HUES64 (cell line): ENCODE data around the gene MBNL3.
A peak's percentile ranks its signal among the peaks of the same experiment; 100 is the strongest.

Source experiments
- H3K27ac ChIP-seq: 2 replicates; pipeline ENCODE4 v1.7.0; 2013; ENCODE audit warnings: low read depth, low read length, inconsistent platforms
- H3K27me3 ChIP-seq: 2 replicates; pipeline ENCODE4 v1.6.1; 2013; ENCODE audit warnings: mild to moderate bottlenecking, low read length; ENCODE audit not compliant: insufficient read depth
- H3K36me3 ChIP-seq: 2 replicates; pipeline ENCODE4 v1.6.1; 2013; ENCODE audit warnings: mild to moderate bottlenecking, low read length; ENCODE audit not compliant: insufficient read depth
- H3K4me1 ChIP-seq: 2 replicates; pipeline ENCODE4 v1.6.1; 2013; ENCODE audit warnings: mild to moderate bottlenecking, low read length, moderate library complexity; ENCODE audit not compliant: insufficient read depth
- H3K4me3 ChIP-seq: 2 replicates; pipeline ENCODE4 v1.5.1; 2013; ENCODE audit warnings: mild to moderate bottlenecking, low read length, moderate library complexity
- H3K9ac ChIP-seq: 2 replicates; pipeline ENCODE4 v1.6.1; 2013; ENCODE audit warnings: mild to moderate bottlenecking, low read depth, low read length
- H3K9me3 ChIP-seq: 2 replicates; pipeline ENCODE4 v1.6.1; 2013; ENCODE audit warnings: low read depth, low read length; ENCODE audit not compliant: insufficient read depth
- WGBS: fragments of 150-250, 120-280 bp; methylation state at CpG from one replicate; pipeline ENCODE4 v1.1.7; 2013; ENCODE audit warnings: missing lambda C conversion rate; 5-methylcytosine and 5-hydroxymethylcytosine counted together

The MBNL3 gene

GRCh38 chrX:132497432-132497831, 8.6 kb upstream of the MBNL3 start:
- Histone ChIP-seq H3K9me3 (no peaks in the 10 kb centered on the region), H3K27me3 (no peaks in the 10 kb centered on the region; the same call in 1 of the 2 replicates), H3K4me1 (peaks cover 12% of the 10 kb centered on the region; the same call in 1 of the 2 replicates), H3K9ac (no peak overlapping the region), H3K4me3 (no peak overlapping the region), H3K36me3 (no peaks in the 10 kb centered on the region), H3K27ac (no peak overlapping the region)
- 76% methylated on average over 1 of the region's 2 CpGs for WGBS

GRCh38 chrX:132493095-132493494, 4.3 kb upstream of the MBNL3 start:
- Histone ChIP-seq H3K27ac (no peak overlapping the region), H3K27me3 (peaks cover 33% of the 10 kb centered on the region), H3K36me3 (no peaks in the 10 kb centered on the region), H3K9me3 (no peaks in the 10 kb centered on the region), H3K4me3 (no peak overlapping the region), H3K9ac (no peak overlapping the region), H3K4me1 (peaks cover 12% of the 10 kb centered on the region; the same call in 1 of the 2 replicates)
- 76% methylated on average over 1 of the region's 1 CpG for WGBS

GRCh38 chrX:132491191-132491590, 2.4 kb upstream of the MBNL3 start:
- no peak overlapping the region for H3K27ac ChIP-seq
- no peaks in the 10 kb centered on the region for H3K36me3 ChIP-seq
- no peaks in the 10 kb centered on the region for H3K9me3 ChIP-seq
- H3K4me1 ChIP-seq: 0 out of 2 replicates have a peak, but pooled peaks cover 3% of the 10 kb centered on the region
- peaks cover 45% of the 10 kb centered on the region for H3K27me3 ChIP-seq
- 100% methylated on average over 3 of the region's 3 CpGs for WGBS
- H3K4me3 ChIP-seq: no peak overlapping the region
- H3K9ac ChIP-seq: no peak overlapping the region

GRCh38 chrX:132489578-132490419, 961 bp upstream of the MBNL3 start:
- Histone ChIP-seq H3K9me3 (no peaks in the 10 kb centered on the region), H3K27me3 (peaks cover 45% of the 10 kb centered on the region), H3K9ac (peak overlapping the region; percentile 81), H3K4me3 (peak overlapping the region; percentile 66), H3K27ac (no peak overlapping the region), H3K36me3 (no peaks in the 10 kb centered on the region), H3K4me1 (0 out of 2 replicates have a peak, but pooled peaks cover 3% of the 10 kb centered on the region)
- WGBS: 1% methylated on average over 84 of the region's 86 CpGs

- peaks cover 12% of the 10 kb centered on the region; the same call in 1 of the 2 replicates for H3K4me1 ChIP-seq
- no peaks in the 10 kb centered on the region for H3K9me3 ChIP-seq
- no peak overlapping the region for H3K27ac ChIP-seq
- peaks cover 45% of the 10 kb centered on the region for H3K27me3 ChIP-seq
- H3K4me3 ChIP-seq: peak overlapping the region; percentile 66
- H3K9ac ChIP-seq: peak overlapping the region; percentile 81; the same call in 1 of the 2 replicates
- WGBS: 13% methylated on average over 6 of the region's 8 CpGs
- H3K36me3 ChIP-seq: no peaks in the 10 kb centered on the region
Measured at GRCh38 chrX:132488180-132488705, 595 bp downstream of the MBNL3 start.

GRCh38 chrX:132486599-132487178, 2.1 kb downstream of the MBNL3 start:
- Histone ChIP-seq H3K27ac (no peak overlapping the region), H3K9ac (no peak overlapping the region), H3K4me3 (no peak overlapping the region), H3K36me3 (no peaks in the 10 kb centered on the region), H3K9me3 (no peaks in the 10 kb centered on the region), H3K27me3 (peaks cover 41% of the 10 kb centered on the region), H3K4me1 (peaks cover 22% of the 10 kb centered on the region)
- WGBS: 100% methylated on average over 1 of the region's 2 CpGs

- WGBS: no CpG with 5 or more reads among the region's 2 CpGs
- H3K9ac ChIP-seq: no peak overlapping the region
- peaks cover 21% of the 10 kb centered on the region for H3K27me3 ChIP-seq
- no peak overlapping the region for H3K4me3 ChIP-seq
- no peaks in the 10 kb centered on the region for H3K36me3 ChIP-seq
- H3K4me1 ChIP-seq: peaks cover 39% of the 10 kb centered on the region
- H3K9me3 ChIP-seq: no peaks in the 10 kb centered on the region
- no peak overlapping the region for H3K27ac ChIP-seq
Measured at GRCh38 chrX:132483951-132484350, 4.9 kb downstream of the MBNL3 start.

- Histone ChIP-seq H3K4me1 (peaks cover 39% of the 10 kb centered on the region), H3K4me3 (no peak overlapping the region), H3K27me3 (peaks cover 16% of the 10 kb centered on the region), H3K9me3 (no peaks in the 10 kb centered on the region), H3K27ac (no peak overlapping the region), H3K36me3 (no peaks in the 10 kb centered on the region), H3K9ac (no peak overlapping the region)
- no CpG with 5 or more reads among the region's 2 CpGs for WGBS
Measured at GRCh38 chrX:132483488-132483887, 5.3 kb downstream of the MBNL3 start.

GRCh38 chrX:132482632-132483031, 6.2 kb downstream of the MBNL3 start:
- 58% methylated on average over 4 of the region's 4 CpGs for WGBS
- H3K27ac ChIP-seq: no peak overlapping the region
- peaks cover 7% of the 10 kb centered on the region for H3K27me3 ChIP-seq
- H3K4me1 ChIP-seq: peaks cover 39% of the 10 kb centered on the region
- no peaks in the 10 kb centered on the region for H3K9me3 ChIP-seq
- no peak overlapping the region for H3K4me3 ChIP-seq
- H3K36me3 ChIP-seq: no peaks in the 10 kb centered on the region
- no peak overlapping the region for H3K9ac ChIP-seq

- no peaks in the 10 kb centered on the region for H3K27me3 ChIP-seq
- 92% methylated on average over 1 of the region's 1 CpG for WGBS
- H3K4me1 ChIP-seq: peaks cover 44% of the 10 kb centered on the region
- no peak overlapping the region for H3K4me3 ChIP-seq
- H3K36me3 ChIP-seq: no peaks in the 10 kb centered on the region
- H3K27ac ChIP-seq: no peak overlapping the region
- no peaks in the 10 kb centered on the region for H3K9me3 ChIP-seq
- H3K9ac ChIP-seq: no peak overlapping the region
Measured at GRCh38 chrX:132481449-132481848, 7.4 kb downstream of the MBNL3 start.

GRCh38 chrX:132480581-132481203, 8.1 kb downstream of the MBNL3 start:
- H3K4me1 ChIP-seq: peaks cover 44% of the 10 kb centered on the region
- no peak overlapping the region for H3K9ac ChIP-seq
- 60% methylated on average over 4 of the region's 6 CpGs for WGBS
- no peak overlapping the region for H3K4me3 ChIP-seq
- no peaks in the 10 kb centered on the region for H3K27me3 ChIP-seq
- no peak overlapping the region for H3K27ac ChIP-seq
- no peaks in the 10 kb centered on the region for H3K36me3 ChIP-seq
- H3K9me3 ChIP-seq: no peaks in the 10 kb centered on the region
